Activated naive CD4-positive, alpha-beta T cell treated with anti-CD3 and anti-CD28 coated beads for 36 hours (primary cell): ENCODE results near the gene UGT1A7. TPM values are rescaled to one million over a fixed set of nuclear protein-coding genes. Genes with fewer than 3 reads are reported as not detected.

Experiments used
- CTCF ChIA-PET: fragments of 350-600 bp; sonication (Branson Sonifier 250); formaldehyde crosslinking; loops from one replicate; lab custom pipeline; 2021; ENCODE audit warnings: antibody characterized with exemption; lab: Charles Lee
- DNase-seq: peaks from one replicate; pipeline ENCODE4 v3.0.0-alpha.2; 2020
- H3K27ac Mint-ChIP-seq: one replicate; pipeline ENCODE4 v1.8.0; 2021; ENCODE audit warnings: mild to moderate bottlenecking, mixed read lengths
- H3K27me3 Mint-ChIP-seq: one replicate; pipeline ENCODE4 v1.8.0; 2021; ENCODE audit warnings: low read depth, mixed read lengths
- H3K36me3 Mint-ChIP-seq: one replicate; pipeline ENCODE4 v1.8.0; 2021; ENCODE audit warnings: low read depth, mixed read lengths
- H3K4me1 Mint-ChIP-seq: one replicate; pipeline ENCODE4 v1.8.0; 2021; ENCODE audit warnings: low read depth, mixed read lengths
- H3K4me3 Mint-ChIP-seq: one replicate; pipeline ENCODE4 v1.8.0; 2021; ENCODE audit warnings: mild to moderate bottlenecking, moderate library complexity, mixed read lengths
- H3K9me3 Mint-ChIP-seq: one replicate; pipeline ENCODE4 v1.8.0; 2021; ENCODE audit warnings: mixed read lengths
- intact Hi-C: fragments of 100-400 bp; cut with micrococcal nuclease; formaldehyde crosslinking; loops from one replicate; pipeline ENCODE4 v1.15.1; 2023
- total RNA-seq, 2 experiments: library from RNA; stranded (reverse); gene quantifications; one replicate each; pipeline ENCODE4 v1.2.3, GENCODE V29; 2021

UGT1A7 gene
- total RNA-seq, 2 experiments from 2014 or later, result not detected

DNA sequence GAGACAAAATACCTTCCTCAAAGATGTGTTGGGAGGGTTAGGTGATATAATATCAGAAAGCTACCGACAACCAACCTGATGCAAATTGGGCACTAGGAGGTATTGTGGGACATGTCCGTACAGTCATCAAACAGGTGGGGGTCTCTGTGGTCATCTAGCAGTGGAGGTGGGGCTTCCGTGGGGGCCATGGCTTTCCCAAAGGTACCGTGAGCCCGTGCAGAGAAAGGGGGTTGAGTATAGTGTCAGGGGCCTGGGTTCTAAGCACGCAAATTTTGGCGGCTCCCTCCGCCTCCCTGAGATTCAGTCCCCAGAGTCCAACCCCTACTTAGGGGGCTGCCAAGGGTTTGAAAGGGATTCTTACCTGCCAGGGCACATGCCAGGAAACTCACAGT lies 140.0 kb downstream of the UGT1A7 start:
- intact Hi-C loops, result no loop called here

GRCh38 chr2:233822101-233822771 lies 140.5 kb downstream of the UGT1A7 start:
- intact Hi-C loops, result no loop called here
- no peak for DNase-seq

More for the DNA sequence above, 140.0 kb downstream of the UGT1A7 start:
- DNase-seq, result no peak
- Mint-ChIP-seq H3K27me3 (no peaks in the 10 kb centered on the region), H3K9me3 (no peaks in the 10 kb centered on the region), H3K36me3 (no peaks in the 10 kb centered on the region), H3K27ac (no peak overlapping the region), H3K4me1 (no peaks in the 10 kb centered on the region), H3K4me3 (no peak overlapping the region)
- CTCF ChIA-PET, result no interaction called here

More at GRCh38 chr2:233822101-233822771, 140.5 kb downstream of the UGT1A7 start:
- Mint-ChIP-seq H3K4me3 (no peak overlapping the region), H3K36me3 (no peaks in the 10 kb centered on the region), H3K9me3 (no peaks in the 10 kb centered on the region), H3K4me1 (no peaks in the 10 kb centered on the region), H3K27ac (no peak overlapping the region), H3K27me3 (no peaks in the 10 kb centered on the region)
- CTCF ChIA-PET, result no interaction called here

Other genes starting within 250 kb of the UGT1A7 start
- 10 to 100 TPM; 15.3 to 17.5 TPM for gene USP40, start 115.1 kb upstream of the UGT1A7 start, total RNA-seq
- not detected for gene UGT1A8, start 64.3 kb upstream of the UGT1A7 start, total RNA-seq
- gene UGT1A10, start 45.5 kb upstream of the UGT1A7 start, total RNA-seq, result not detected
- not detected for gene UGT1A9, start 10.0 kb upstream of the UGT1A7 start, total RNA-seq
- gene UGT1A6, start 11.0 kb downstream of the UGT1A7 start, total RNA-seq, result not detected
- gene UGT1A5, start 31.0 kb downstream of the UGT1A7 start, total RNA-seq, result not detected
- not detected for gene UGT1A4, start 36.8 kb downstream of the UGT1A7 start, total RNA-seq
- gene UGT1A3, start 47.1 kb downstream of the UGT1A7 start, total RNA-seq, result not detected
- not detected for gene UGT1A1, start 78.4 kb downstream of the UGT1A7 start, total RNA-seq
- not detected for gene MROH2A, start 96.4 kb downstream of the UGT1A7 start, total RNA-seq
- gene HJURP, start 172.6 kb downstream of the UGT1A7 start, total RNA-seq, result 100 to 1,000 TPM; 127 to 129 TPM
- gene TRPM8, start 235.5 kb downstream of the UGT1A7 start, total RNA-seq, result not detected